Adipocyte (in vitro differentiated cells): ENCODE results near the gene BRD3.

Experiments
- DNase-seq: peaks from one replicate; pipeline ENCODE4 v3.0.0-alpha.2; 2015; ENCODE audit warnings: low read depth
- H3K27me3 ChIP-seq: replicated peaks from 2 replicates; pipeline ENCODE4 v1.7.0; 2013; ENCODE audit warnings: mild to moderate bottlenecking, low read length, moderate library complexity; ENCODE audit not compliant: control insufficient read depth, insufficient read depth
- H3K36me3 ChIP-seq: 2 replicates; pipeline ENCODE4 v1.7.0; 2013; ENCODE audit warnings: low read length, mild to moderate bottlenecking, moderate library complexity; ENCODE audit not compliant: control insufficient read depth, insufficient read depth, severe bottlenecking
- H3K4me1 ChIP-seq: 2 replicates; pipeline ENCODE4 v1.7.0; 2013; ENCODE audit warnings: mild to moderate bottlenecking, low read length, moderate library complexity; ENCODE audit not compliant: control insufficient read depth, insufficient read depth
- H3K4me3 ChIP-seq: 2 replicates; pipeline ENCODE4 v1.7.0; 2013; ENCODE audit warnings: mild to moderate bottlenecking, low read length, moderate library complexity
- H3K9ac ChIP-seq: 2 replicates; pipeline ENCODE4 v1.7.0; 2013; ENCODE audit warnings: mild to moderate bottlenecking, low read length, moderate library complexity
- H3K9me3 ChIP-seq: 2 replicates; pipeline ENCODE4 v1.7.0; 2013; ENCODE audit warnings: mild to moderate bottlenecking, low read length, moderate library complexity; ENCODE audit not compliant: control insufficient read depth

Gene BRD3

DNA sequence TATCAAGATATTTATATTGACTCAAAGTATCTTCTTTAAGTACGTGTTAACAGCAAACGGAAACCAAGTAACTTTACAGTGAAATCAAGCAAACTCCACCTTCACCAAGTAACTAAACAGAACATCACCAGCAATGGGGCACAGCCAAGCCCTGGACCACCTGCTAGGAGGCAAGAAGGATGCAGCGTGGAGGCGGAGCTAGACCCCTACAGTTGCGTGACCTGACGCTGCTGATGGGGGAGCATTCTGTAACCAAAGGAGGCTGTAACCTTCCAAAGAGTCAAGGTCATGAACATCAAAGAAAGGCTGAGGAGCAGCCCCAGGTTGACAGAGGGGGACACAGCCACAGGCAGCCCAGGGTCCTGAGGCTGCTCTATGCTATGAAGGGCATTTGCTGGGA, 81.8 kb downstream of the BRD3 start:
- no peaks in the 10 kb centered on the region for H3K9me3 ChIP-seq
- H3K27me3 ChIP-seq = no peaks in the 10 kb centered on the region
- peaks cover 11% of the 10 kb centered on the region for H3K4me1 ChIP-seq
- no peak overlapping the region for H3K4me3 ChIP-seq
- H3K9ac ChIP-seq = no peak overlapping the region
- H3K36me3 ChIP-seq = no peaks in the 10 kb centered on the region
- DNase-seq = no peak

DNA sequence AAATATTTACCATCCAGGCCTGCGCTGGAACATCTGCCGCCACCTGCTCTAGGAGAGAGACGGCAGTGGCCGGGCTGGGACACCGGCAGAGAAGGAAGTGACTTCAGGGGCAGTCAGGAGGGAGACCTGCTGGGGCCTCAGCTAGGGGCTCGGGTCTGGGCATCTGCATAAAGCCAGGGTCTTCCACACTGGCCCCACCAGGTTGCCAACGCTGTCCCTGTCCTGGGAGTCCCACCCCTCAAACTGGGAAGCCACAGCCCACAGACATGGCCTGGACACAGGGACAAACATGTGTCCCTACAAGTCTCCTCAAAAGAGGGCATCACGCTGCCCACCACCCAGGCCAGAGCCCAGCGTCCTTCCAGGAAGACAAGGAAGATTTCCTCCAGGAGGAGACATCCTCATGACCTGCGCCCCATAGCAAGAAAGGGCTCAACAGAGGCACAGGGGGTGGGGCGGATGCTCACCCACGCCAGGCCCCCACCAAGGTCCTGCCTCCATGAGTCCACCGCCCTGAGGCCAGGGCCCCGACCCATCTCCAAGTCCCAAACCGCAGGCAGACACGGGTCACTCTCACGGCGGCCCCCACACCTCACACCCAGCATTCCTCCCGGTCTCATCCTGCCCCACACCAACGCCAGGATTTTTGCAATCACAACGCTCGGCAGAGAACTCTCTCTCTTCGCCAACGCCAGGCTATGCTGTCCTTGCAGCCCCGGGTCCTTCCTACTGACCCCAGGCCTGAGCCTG, 84.7 kb downstream of the BRD3 start:
- Histone ChIP-seq H3K4me3 (no peak overlapping the region), H3K9me3 (no peaks in the 10 kb centered on the region), H3K9ac (no peak overlapping the region), H3K36me3 (no peaks in the 10 kb centered on the region), H3K27me3 (no peaks in the 10 kb centered on the region), H3K4me1 (peaks cover 18% of the 10 kb centered on the region)
- DNase-seq = no peak

DNA sequence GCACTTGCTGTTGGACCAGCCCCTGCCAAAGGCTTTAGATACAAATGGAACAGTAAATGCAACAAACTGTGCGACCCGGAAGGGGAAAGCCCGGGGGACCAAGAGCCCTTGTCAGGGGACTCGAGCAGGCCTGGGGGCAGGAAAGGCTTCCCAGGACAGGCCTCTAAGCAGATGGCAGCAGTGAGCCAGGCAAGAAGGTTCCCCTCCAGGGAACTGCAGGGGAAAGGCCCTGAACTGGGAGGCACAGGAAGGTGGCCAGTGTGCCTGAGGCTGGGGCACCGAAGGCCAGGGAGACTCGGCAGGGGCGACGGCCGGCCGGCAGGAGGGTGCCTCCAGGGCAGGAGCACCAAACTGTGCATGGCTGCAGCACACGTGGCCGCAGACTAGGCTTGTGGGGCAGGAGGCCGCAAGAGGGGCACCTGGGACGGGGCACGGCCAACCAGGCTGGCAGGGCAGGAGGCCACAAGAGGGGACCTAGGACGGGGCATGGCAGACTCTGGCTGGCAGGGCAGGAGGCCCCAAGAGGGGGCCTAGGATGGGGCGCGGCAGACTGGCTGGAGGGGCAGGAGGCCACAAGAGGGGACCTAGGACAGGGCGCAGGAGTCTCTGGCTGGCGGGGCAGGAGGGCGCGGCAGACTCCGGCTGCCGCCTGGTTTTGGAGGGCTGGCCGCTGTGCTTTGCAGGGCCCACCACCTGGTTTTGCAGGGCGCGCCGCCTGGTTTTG, 85.7 kb downstream of the BRD3 start:
- Histone ChIP-seq H3K4me1 (peaks cover 18% of the 10 kb centered on the region), H3K9me3 (no peaks in the 10 kb centered on the region), H3K4me3 (no peak overlapping the region), H3K9ac (no peak overlapping the region), H3K36me3 (no peaks in the 10 kb centered on the region), H3K27me3 (no peaks in the 10 kb centered on the region)
- no peak for DNase-seq

DNA sequence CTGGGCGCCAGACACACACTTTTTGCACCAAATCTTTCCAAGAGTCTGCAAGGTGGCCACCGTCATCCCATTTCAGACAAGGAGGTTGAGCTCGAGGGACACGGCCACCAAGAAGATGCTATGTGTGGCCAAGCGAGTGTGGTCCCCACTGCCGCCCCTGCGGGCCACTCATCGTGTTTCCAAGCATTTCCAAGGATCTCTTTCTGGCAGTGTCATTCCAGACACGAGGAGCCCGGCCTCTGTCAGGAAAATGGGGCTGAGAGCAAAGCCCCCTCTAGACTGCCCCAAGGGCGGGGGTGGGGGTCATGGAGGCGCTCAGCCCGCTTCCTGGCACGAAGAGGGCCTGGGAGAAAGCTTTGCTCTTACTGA, 86.3 kb downstream of the BRD3 start:
- Histone ChIP-seq H3K9me3 (no peaks in the 10 kb centered on the region), H3K36me3 (no peaks in the 10 kb centered on the region), H3K9ac (no peak overlapping the region), H3K27me3 (no peaks in the 10 kb centered on the region), H3K4me1 (peaks cover 18% of the 10 kb centered on the region), H3K4me3 (no peak overlapping the region)
- no peak for DNase-seq

DNA sequence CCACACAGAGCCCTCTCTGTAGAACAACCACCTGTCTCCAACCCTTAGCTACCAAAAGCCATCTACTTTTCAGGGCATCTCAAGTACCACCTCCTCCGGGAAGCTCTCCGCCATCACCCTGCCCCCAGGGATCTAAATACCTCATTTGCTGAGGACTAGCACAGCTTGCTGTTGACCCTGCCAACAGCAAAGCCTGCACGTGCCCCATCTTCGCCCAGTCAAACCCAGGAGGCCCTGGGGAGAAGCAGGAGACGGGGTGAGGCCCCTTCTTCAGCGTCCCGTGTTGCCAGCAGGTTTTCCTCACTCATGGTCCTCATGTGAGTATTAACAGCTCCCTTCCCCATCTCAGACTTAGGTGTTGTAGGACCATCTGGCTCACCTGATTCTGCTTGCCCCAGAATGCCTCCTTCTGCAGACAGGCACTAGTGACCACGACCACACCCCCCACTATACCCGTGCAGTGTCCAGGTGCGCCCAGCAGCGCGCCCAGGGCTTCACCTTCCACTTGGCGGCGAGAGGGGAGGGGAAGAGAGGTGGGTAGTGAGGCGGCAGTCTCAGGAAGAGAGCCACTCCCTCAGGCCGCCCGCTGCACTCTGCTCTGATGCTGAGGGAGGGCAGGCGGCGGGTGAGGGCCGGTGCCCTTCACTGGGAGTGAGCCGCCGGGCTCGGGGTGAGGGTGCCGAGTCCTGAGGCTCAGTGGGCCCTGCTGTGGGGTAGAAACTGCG, 86.8 kb downstream of the BRD3 start:
- DNase-seq = no peak
- H3K4me3 ChIP-seq = no peak overlapping the region
- no peaks in the 10 kb centered on the region for H3K9me3 ChIP-seq
- no peaks in the 10 kb centered on the region for H3K36me3 ChIP-seq
- H3K4me1 ChIP-seq = peaks cover 18% of the 10 kb centered on the region
- H3K27me3 ChIP-seq = no peaks in the 10 kb centered on the region
- no peak overlapping the region for H3K9ac ChIP-seq
